GM21529 (cell line): Measurements from ENCODE around the gene PPP1CA.

Source experiments
- ATAC-seq: cut with Tn5 transposase; IDR thresholded peaks from one replicate; pipeline ENCODE4 v1.9.1; 2021; ENCODE audit not compliant: unreplicated experiment

Gene PPP1CA

DNA sequence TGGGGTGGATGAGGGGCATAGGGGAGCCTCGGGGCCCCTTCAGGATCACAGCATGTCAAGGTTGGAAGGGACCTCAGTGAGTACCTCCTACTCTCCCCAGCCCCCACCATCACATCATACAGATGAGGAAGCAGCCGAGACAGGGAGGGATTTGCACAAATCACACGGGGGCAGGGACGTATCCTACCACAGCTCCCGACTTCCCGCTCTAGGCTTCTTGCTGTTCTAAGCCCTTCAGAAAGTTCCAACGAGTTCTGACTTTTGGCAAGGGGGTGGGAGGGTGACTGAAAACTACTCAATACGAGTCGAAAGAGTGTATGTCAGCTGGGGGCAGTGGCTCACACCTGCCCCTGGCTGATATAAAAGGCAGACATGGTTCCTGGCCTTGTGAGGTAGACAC, 14.6 kb downstream of the PPP1CA start:
- ATAC-seq: no peak

DNA sequence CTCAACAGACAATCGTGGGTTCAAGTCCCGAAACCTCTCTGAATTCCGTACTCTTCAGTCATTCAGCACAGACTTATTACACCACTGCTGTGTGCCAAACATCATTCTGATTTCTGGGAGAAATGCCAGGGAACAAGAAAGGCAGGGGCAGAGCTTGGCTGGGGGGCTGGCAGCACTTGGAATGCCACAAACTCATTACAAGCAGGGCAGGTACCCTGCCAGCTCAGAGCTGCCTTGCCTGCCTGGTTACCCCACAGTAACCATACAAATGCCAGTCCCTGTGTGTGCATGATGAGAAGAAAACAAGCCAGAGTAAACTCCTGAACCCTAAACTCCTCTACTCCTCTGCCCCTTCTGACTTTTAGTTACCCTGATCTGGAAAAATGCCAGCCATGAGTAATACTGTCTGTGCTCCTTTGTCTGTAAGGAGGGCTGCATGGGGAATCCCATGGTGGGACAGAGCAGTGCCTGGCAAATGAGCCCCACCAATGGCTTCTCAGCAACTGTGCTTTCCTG, 16.7 kb downstream of the PPP1CA start:
- ATAC-seq: no peak

DNA sequence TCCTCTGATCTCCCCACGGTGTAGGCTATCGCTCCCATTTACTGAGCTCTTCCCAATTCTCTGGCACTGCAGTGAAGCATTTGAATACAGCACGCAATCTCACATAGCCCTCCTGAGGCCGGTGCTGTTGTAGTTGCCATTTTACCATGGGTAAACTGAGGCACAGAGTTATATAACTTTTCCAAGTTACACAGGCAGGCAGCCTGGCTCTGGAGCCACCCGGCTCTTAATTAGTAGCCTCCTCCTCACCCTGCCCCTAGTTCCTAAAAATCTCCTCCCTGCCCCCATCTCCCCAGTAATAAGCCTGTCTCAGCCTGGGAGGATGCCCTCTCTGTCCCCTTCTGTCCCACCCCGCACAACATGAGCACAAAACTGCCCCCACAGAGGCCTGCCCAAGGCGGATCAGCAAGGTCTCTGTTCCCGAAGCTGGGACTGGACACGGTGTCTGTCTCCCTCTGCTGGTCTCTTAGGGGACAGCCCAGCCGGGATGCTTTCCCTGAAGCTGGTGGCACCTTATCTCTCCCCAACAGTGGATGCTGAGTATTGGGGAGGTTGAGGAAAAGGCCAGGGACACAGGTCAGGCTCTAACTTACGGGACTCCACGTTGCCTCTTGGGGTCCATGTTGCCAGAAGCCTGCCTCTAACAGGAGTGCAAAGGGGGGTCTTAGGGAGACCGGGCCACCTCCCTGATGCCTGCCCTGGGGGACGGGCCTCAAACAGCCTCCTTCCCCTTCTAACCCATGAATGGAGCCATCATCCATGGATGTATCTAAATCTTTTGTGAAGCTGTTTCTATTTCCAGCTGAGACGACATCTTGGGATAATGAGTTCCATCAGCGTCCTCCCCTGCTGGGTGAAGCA, 19.2 kb downstream of the PPP1CA start:
- ATAC-seq: no peak

GRCh38 chr11:67381244-67381972, 20.2 kb downstream of the PPP1CA start:
- no peak for ATAC-seq

- ATAC-seq: no peak
Observed at GRCh38 chr11:67379061-67380058, 22.3 kb downstream of the PPP1CA start.

GRCh38 chr11:67378544-67378943, 23.1 kb downstream of the PPP1CA start:
- no peak for ATAC-seq

GRCh38 chr11:67376873-67377808, 24.5 kb downstream of the PPP1CA start:
- ATAC-seq: no peak

GRCh38 chr11:67376063-67376820, 25.4 kb downstream of the PPP1CA start:
- no peak for ATAC-seq

GRCh38 chr11:67375320-67376055, 26.2 kb downstream of the PPP1CA start:
- no peak for ATAC-seq

DNA sequence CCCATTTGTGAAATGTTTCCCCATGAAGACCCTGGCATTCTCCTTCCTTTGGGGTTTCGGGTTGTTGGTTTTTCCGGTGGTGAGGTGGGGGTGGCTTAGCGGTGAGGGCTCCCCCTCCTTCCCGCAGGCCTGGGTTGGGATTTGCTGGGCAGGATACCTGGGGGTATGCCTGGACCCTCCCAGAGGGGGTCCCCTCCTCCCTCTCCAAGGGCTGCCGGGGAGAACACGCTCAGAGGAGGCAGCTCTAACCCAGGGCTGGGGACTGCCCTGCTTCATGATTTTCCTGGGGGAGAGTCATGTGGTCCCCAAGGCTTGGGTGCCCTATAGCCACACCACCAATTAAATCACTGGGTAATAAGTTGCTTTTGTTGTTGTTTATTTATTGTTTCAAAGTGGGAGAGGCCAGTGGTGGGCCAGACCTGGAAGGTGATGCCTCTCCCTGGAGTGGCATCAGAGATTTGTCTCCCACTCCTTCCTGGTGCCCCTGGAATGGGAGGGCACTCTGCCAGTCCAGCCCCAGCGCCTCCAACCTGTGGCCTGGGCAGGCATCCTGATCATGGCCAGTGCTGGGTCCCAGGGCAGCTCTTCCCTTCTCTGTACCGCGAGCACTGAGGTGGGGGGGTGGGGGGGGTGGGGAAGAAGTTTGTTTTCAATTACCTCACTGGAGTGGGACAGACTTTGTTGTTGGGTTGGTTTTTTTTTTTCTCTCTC, 26.9 kb downstream of the PPP1CA start:
- ATAC-seq: no peak

DNA sequence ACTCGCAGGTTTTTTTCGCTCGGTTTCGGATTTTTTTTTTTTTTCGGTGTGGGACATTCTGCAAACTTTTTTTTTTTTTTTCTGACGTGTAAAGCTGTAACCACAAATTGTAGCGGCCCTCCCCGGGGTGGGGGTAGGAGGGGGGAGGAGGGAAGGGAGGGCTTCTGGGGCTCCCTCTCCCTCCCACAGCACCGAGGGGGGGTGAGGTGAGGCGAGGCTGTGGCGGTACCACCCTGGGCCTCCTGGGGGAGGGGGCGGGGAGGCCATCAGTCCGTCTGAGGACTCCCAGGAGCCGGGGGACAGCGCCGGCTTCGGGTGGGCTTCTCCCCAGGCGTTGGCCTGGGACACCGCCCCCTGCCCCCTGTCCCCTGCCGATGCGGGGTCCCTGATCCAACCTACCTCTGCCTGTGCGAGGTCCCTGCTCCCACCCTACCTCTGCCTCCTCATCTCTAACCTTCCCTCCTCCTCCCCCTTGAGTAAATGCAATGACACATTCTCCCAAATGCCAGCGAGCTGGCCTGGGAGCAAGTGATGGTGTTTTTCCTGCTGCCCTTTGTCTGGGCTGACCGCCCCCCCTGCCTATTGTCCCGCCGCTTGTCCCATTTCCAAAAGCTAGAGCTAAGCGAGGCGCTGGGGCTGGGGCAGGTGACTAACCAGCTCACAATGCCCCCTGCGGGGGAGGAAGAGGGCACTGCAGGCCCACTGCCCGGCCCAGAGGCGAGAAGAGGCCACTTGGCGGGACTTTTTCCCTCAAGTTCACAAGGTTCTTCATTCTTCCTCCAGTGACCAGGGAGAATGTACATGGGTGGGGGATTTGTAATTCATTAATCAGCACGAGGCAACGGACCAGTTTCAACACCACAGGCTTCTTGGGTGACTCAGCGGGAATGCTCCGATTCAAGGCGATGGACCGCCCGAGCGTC, 27.7 kb downstream of the PPP1CA start:
- ATAC-seq: no peak

- ATAC-seq: no peak
Observed at GRCh38 chr11:67372993-67373647, 28.5 kb downstream of the PPP1CA start, which contains the start of gene CLCF1. Gene CLCF1, minus strand, starts transcription at chr11:67373598. Its CDS starts 59 bp downstream, at chr11:67373539.

DNA sequence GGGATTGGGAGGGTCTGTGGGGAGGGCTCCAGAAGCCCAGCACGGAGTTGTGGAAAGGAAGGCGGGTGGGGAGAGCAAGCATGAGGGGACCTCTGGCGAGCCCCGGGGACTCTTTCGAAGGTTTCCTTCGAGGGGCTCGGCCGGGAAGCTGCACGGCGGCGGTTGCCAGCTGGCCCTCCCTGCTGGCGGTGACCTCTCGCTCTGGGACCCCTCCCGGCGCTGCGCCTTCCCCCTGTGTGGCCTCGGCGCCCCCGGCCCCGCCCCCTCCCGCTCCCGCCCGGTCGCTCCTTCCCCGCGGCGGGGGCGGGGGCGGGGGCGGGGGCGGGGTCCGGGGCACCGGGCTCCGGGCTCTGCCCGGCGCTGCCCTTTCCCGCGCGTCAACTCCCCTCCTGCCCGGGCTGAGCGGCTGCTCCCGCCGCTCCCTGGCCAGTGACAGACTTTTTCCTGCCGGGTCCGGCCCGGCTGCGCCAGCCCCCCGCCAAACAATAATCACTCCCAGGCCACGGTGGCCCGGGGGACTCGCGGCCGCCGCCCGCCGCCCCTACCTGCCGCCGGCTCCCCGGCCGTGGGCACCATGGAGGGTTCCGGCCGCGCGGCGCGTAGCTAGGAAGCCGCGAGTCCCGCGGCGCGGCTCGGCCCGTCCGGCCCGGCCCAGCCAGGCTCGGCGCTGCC, 29.2 kb downstream of the PPP1CA start:
- no peak for ATAC-seq

DNA sequence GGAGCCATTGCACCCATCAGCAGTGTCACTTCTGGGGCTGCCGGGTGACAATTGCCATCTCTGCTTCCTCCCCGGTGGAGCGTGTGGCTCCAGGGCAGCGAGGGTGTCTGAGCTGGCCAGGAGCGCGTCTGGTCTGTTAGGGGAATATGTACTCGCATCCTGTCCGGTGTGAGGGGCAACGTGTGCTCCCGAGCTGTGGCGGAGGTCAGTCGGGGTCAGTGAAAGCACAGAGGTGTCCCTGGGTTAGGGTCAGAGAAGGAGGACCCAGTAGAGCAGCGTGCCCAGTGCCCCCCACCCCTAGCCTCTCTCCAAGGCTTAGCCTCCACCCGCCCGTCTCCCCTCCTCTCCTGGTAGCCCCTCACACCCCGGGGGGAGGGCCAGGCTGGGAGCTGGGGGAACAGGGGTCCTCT, 29.7 kb downstream of the PPP1CA start:
- no peak for ATAC-seq

DNA sequence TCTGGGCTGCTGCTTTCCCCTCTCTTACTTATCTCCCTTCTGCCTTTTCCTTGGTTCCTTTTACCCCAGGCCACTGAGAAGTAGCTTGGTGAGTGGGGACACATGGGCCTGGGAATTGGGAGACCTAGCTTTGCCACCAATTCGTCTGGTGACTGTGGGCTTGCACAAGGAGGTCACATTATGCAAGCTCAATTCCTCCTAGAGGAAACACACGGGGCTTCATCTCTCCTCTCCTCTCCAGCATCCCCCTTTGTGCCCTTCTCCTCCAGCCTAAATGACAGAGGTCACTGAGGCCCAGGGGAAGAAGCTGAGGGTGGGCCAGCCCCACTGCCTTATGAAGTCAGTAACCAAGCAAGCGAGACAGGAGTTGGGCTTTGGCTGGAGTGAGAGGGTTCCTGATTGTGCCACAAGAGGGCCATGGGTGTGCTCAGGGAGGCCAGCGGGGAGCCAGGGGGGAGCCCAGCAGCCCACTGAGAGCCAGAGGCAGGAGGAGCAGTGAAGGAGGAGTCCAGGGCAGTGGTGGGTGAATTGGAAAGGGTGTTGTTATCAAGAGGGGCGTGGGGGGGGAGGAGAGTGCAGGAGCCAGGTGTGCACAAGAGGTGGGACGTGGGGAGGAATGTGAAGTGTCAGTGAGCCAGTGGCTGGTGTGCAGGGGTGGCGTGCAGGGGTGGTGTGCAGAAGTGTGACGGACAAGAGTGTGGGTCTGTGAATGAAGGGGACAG, 30.3 kb downstream of the PPP1CA start:
- ATAC-seq: no peak
